ENCODE data around the gene GATA3. TPM values are rescaled to one million over a fixed set of nuclear protein-coding genes. Genes with fewer than 3 reads are reported as not detected.

The GATA3 gene
- total RNA-seq, 3 donors from 2014 or later (not counting 1 experiment from before 2014, with no cell fraction given), result 50.3 to 92.2 (median 68.8) TPM

- Histone ChIP-seq H3K27ac (ENCODE audit: low read length) (no peak overlapping the region), H3K27me3 (ENCODE audit: control insufficient read depth, insufficient read depth, low read length) (no peaks in the 10 kb centered on the region), H3K9me3 (ENCODE audit: control insufficient read depth, insufficient read depth, low read length) (no peaks in the 10 kb centered on the region), H3K4me1 (ENCODE audit: control insufficient read depth, insufficient read depth, low read length) (no peaks in the 10 kb centered on the region), H3K4me3 (ENCODE audit: low read length) (no peak overlapping the region), H3K36me3 (ENCODE audit: control insufficient read depth, insufficient read depth, low read length) (no peaks in the 10 kb centered on the region)
- intact Hi-C loops (cut with micrococcal nuclease), result no loop called here
- H3K4me3 Mint-ChIP-seq, result no peak overlapping the region
- H3K4me1 Mint-ChIP-seq, result no peaks in the 10 kb centered on the region
- DNase-seq (no peak), ATAC-seq (no peak)
- no peaks in the 10 kb centered on the region for H3K9me3 Mint-ChIP-seq
- no peak for TF ChIP-seq CTCF (IDR thresholded peaks at IDR 0.05)
- H3K36me3 Mint-ChIP-seq, result no peaks in the 10 kb centered on the region
- no peaks in the 10 kb centered on the region for H3K27me3 Mint-ChIP-seq (ENCODE audit: low read depth in 2 of 2)
- no peak overlapping the region for H3K27ac Mint-ChIP-seq
- 86% methylated on average over 12 of the region's 13 CpGs for WGBS (ENCODE audit: insufficient coverage)
Observed at GRCh38 chr10:8114741-8115617, 60.5 kb downstream of the GATA3 start.

GRCh38 chr10:8115618-8115980 is 61.1 kb downstream of the GATA3 start:
- no peak overlapping the region for H3K27ac ChIP-seq (ENCODE audit: low read length)
- ATAC-seq, result no peak

GRCh38 chr10:8116474-8116873 is 62.0 kb downstream of the GATA3 start:
- Mint-ChIP-seq H3K27me3 (ENCODE audit: low read depth in 2 of 2) (no peaks in the 10 kb centered on the region), H3K36me3 (no peaks in the 10 kb centered on the region), H3K4me3 (no peak overlapping the region), H3K27ac (no peak overlapping the region), H3K9me3 (no peaks in the 10 kb centered on the region), H3K4me1 (peaks cover 4% of the 10 kb centered on the region in 2 donors)
- Histone ChIP-seq H3K36me3 (ENCODE audit: control insufficient read depth, insufficient read depth, low read length) (no peaks in the 10 kb centered on the region), H3K4me1 (ENCODE audit: control insufficient read depth, insufficient read depth, low read length) (peaks cover 7% of the 10 kb centered on the region), H3K27ac (ENCODE audit: low read length) (no peak overlapping the region), H3K9me3 (ENCODE audit: control insufficient read depth, insufficient read depth, low read length) (no peaks in the 10 kb centered on the region), H3K27me3 (ENCODE audit: control insufficient read depth, insufficient read depth, low read length) (no peaks in the 10 kb centered on the region), H3K4me3 (ENCODE audit: low read length) (no peak overlapping the region)
- WGBS (ENCODE audit: insufficient coverage), result 88% methylated on average over 5 of the region's 5 CpGs
- intact Hi-C loops (cut with micrococcal nuclease), result no loop called here
- DNase-seq, result no peak
- ATAC-seq, result no peak
- no peak for TF ChIP-seq CTCF (IDR thresholded peaks at IDR 0.05)

More at GRCh38 chr10:8115618-8115980, 61.1 kb downstream of the GATA3 start:
- no peak overlapping the region for H3K4me3 ChIP-seq (ENCODE audit: low read length)
- 100% methylated on average over 3 of the region's 3 CpGs for WGBS (ENCODE audit: insufficient coverage)
- no peak overlapping the region for H3K4me3 Mint-ChIP-seq
- no peaks in the 10 kb centered on the region for H3K27me3 Mint-ChIP-seq (ENCODE audit: low read depth in 2 of 2)
- H3K36me3 ChIP-seq (ENCODE audit: control insufficient read depth, insufficient read depth, low read length), result no peaks in the 10 kb centered on the region
- H3K27me3 ChIP-seq (ENCODE audit: control insufficient read depth, insufficient read depth, low read length), result no peaks in the 10 kb centered on the region
- H3K9me3 ChIP-seq (ENCODE audit: control insufficient read depth, insufficient read depth, low read length), result no peaks in the 10 kb centered on the region
- intact Hi-C loops (cut with micrococcal nuclease), result no loop called here
- TF ChIP-seq CTCF (IDR thresholded peaks at IDR 0.05), result no peak
- H3K4me1 ChIP-seq (ENCODE audit: control insufficient read depth, insufficient read depth, low read length), result no peaks in the 10 kb centered on the region
- H3K4me1 Mint-ChIP-seq, result no peaks in the 10 kb centered on the region
- H3K9me3 Mint-ChIP-seq, result no peaks in the 10 kb centered on the region
- no peak for DNase-seq
- no peak overlapping the region for H3K27ac Mint-ChIP-seq
- no peaks in the 10 kb centered on the region for H3K36me3 Mint-ChIP-seq

Data from natural killer cell (primary cell).